Measurements from ENCODE around the gene CUL7. TPM values are rescaled to one million over a fixed set of nuclear protein-coding genes. Genes with fewer than 3 reads are reported as not detected.

The CUL7 gene
- total and polyA plus RNA-seq, 9 of the 15 experiments (the other 6 are each of a cell fraction or from before 2014, with no cell fraction given), result 0.44 to 20.1 (median 8.6) TPM

DNA sequence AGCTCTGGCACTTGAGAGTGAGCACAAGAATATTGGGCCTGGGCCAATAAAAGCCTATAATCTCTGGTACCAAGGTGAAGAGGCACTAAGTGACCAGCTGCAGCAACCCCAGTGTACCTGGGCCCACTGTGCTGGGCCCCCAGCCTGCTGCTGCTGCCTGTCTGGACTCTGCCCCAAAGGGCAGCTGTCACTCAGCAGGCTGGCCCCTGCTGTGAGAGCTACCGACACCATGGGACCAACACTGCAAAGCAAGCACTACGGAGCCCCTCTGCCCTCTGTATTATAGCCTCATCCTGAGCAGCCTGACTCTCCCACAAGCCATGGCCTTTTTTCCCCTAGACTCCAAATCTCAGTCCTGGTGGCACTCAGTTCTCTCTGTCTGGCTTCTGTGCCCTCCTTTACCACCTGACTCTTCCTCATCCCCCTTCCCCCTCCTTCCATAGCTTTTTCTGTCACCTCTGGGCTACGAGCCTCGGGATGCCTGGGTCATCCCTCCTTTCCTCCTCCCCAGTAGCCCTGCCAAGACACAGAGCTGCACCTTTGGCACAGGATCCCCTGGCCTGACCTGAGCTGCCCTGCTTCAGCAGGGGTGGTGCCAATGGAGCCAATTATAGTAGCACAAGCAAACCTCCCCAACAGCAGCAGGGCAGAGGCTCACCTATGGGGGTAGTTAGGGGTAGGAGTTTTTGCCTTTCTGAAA lies 18.0 kb downstream of the CUL7 start:
- in situ Hi-C loops (cut with MboI), result no loop called here
- TF ChIP-seq, protein P1, sequence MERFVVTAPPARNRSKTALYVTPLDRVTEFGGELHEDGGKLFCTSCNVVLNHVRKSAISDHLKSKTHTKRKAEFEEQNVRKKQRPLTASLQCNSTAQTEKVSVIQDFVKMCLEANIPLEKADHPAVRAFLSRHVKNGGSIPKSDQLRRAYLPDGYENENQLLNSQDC (CRISPR knock-in tag; IDR thresholded peaks at IDR 0.05), result no peak
- TF ChIP-seq BCOR (IDR thresholded peaks at IDR 0.05) (no peak), TEAD2 (tag; IDR thresholded peaks at IDR 0.05) (no peak), E2F3 (CRISPR knock-in tag; IDR thresholded peaks at IDR 0.05) (no peak), ZNF140 (CRISPR knock-in tag; IDR thresholded peaks at IDR 0.05) (no peak), C11orf30 (IDR thresholded peaks at IDR 0.05; ENCODE audit: low read depth) (no peak), NFIC (IDR thresholded peaks at IDR 0.05) (peak; percentile 17; the same call in 1 of the 2 replicates), TEAD4 (IDR thresholded peaks at IDR 0.05; ENCODE audit: low read length) (no peak), TEAD4 (CRISPR knock-in tag; IDR thresholded peaks at IDR 0.05; ENCODE audit: borderline replicate concordance) (no peak), ETV5 (CRISPR knock-in tag; IDR thresholded peaks at IDR 0.05; ENCODE audit: low read depth) (no peak), TAL1 (IDR thresholded peaks at IDR 0.05) (no peak)
- TF ChIP-seq, protein P2, sequence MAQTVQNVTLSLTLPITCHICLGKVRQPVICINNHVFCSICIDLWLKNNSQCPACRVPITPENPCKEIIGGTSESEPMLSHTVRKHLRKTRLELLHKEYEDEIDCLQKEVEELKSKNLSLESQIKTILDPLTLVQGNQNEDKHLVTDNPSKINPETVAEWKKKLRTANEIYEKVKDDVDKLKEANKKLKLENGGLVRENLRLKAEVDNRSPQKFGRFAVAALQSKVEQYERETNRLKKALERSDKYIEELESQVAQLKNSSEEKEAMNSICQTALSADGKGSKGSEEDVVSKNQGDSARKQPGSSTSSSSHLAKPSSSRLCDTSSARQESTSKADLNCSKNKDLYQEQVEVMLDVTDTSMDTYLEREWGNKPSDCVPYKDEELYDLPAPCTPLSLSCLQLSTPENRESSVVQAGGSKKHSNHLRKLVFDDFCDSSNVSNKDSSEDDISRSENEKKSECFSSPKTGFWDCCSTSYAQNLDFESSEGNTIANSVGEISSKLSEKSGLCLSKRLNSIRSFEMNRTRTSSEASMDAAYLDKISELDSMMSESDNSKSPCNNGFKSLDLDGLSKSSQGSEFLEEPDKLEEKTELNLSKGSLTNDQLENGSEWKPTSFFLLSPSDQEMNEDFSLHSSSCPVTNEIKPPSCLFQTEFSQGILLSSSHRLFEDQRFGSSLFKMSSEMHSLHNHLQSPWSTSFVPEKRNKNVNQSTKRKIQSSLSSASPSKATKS (CRISPR knock-in tag; IDR thresholded peaks at IDR 0.05), result no peak

More for the DNA sequence above, 18.0 kb downstream of the CUL7 start:
- POLR2A ChIA-PET, result interaction anchor here (0.6 to 5.7 kb wide), 13 partner anchors 9 to 139 kb away, joined by 3 to 22 read pairs (median 5); partner anchors contain the start of genes CUL7, KLHDC3, MEA1 and RRP36
- H3K9me1 ChIP-seq (ENCODE audit: control insufficient read depth, insufficient read depth, low read length), result peaks cover 6% of the 10 kb centered on the region
- H3K36me3 ChIP-seq (ENCODE audit: control insufficient read depth, insufficient read depth, low read length), result peaks cover 73% of the 10 kb centered on the region
- H3K9me3 ChIP-seq (replicated peaks; ENCODE audit: control insufficient read depth, insufficient read depth, low read depth, low read length), result no peaks in the 10 kb centered on the region
- H3K4me3 ChIP-seq, result no peak overlapping the region
- no peak for ATAC-seq
- peaks cover 0 to 10% of the 10 kb centered on the region in 2 experiments; a peak in 3 of 5 replicates for H3K4me1 ChIP-seq (replicated peaks in 1 of 2; ENCODE audit: control insufficient read depth in 2 of 2, insufficient read depth in 2 of 2, low read length in 2 of 2)
- 82% methylated on average over 4 of the region's 4 CpGs for WGBS (ENCODE audit: insufficient coverage, low coverage, missing lambda C conversion rate)
- H3K27me3 ChIP-seq (ENCODE audit: control insufficient read depth in 2 of 2, insufficient read depth in 2 of 2, low read length in 2 of 2), result no peaks in the 10 kb centered on the region
- H4K20me1 ChIP-seq (replicated peaks; ENCODE audit: control insufficient read depth, insufficient read depth, low read length), result no peaks in the 10 kb centered on the region; the same call in 1 of the 2 replicates
- FAIRE-seq, result no peak
- no TSS peak for BruUV-seq (replicated peaks)
- H3K9ac ChIP-seq (ENCODE audit: insufficient read depth in 1 of 2, low read depth in 2 of 2, low read length in 2 of 2), result 0 out of 4 replicates have a peak overlapping the region, but pooled peaks of 1 of the 2 experiments have one; percentile 16
- no peak overlapping the region for H3K4me2 ChIP-seq (ENCODE audit: insufficient read depth, low read length)
- no peak overlapping the region for H2AFZ ChIP-seq (ENCODE audit: low read depth, low read length)
- intact Hi-C loops (cut with micrococcal nuclease), result no loop called here
- H3K79me2 ChIP-seq (ENCODE audit: control insufficient read depth, insufficient read depth, low read length), result no peaks in the 10 kb centered on the region
- CTCF ChIA-PET (ENCODE audit: low intra/inter-chr PET ratio), result no interaction called here
- no peak overlapping the region; the same call in 2 of the 3 replicates for H3K27ac ChIP-seq (ENCODE audit: extremely low read depth, low read depth, low read length)
- DNase-seq (ENCODE audit: extremely low read depth in 1 of 4, low spot score in 3 of 4), result no peak
